HG03558 (cell line): ENCODE results near the gene ELK4.
A peak's percentile ranks its signal among the peaks of the same experiment; 100 is the strongest.
"Not testable (repeated sequence)": the region's sequence is repeated elsewhere in the genome, so short reads cannot be mapped to it uniquely, and the experiment has no call there.

ENCODE experiments used
- ATAC-seq: cut with Tn5 transposase; IDR thresholded peaks from one replicate; pipeline ENCODE4 v1.9.1; 2021; ENCODE audit warnings: moderate number of reproducible peaks; ENCODE audit not compliant: unreplicated experiment; ENCODE audit errors: extremely low read depth

Gene ELK4

DNA sequence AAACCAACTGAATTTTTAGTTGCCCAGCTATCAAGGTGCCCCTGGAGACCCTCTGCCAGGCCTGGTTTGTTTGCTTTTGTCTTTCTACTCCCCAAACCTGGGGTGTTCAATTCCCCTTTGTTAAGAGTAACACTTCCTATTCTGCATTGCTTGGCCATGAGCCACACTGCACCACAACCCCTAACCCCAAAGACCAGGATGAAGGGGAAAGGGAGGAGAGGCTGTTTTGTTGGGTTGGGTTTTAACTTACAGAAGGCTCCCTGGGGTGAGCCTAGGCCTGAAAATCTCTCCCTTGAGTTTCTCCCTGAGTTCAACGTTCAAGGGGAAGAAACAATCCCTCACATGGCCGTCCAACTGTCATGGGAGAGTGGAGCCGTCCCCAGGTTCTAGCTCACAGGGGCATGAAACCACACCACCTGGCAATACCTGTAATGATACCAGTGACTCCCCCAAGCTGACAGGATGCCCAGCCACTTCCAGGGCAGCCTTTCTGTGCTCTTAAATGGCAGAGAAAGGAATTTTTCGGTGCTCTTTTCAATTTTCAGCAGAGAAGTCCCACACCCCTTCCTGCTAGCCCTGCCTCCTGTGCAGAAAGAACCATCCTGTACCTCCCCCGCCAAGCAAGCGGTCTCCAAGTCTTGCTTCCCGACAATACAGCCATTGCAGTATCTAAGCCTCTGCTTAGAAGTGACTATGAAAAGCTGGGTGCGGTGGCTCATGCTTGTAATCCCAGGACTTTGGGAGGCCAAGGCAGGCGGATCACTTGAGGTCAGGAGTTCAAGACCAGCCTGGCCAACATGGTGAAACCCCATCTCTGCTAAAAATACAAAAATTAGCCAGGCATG, 33.6 kb upstream of the ELK4 start:
- ATAC-seq: no peak

GRCh38 chr1:205664399-205665017, 32.7 kb upstream of the ELK4 start:
- ATAC-seq: no peak

DNA sequence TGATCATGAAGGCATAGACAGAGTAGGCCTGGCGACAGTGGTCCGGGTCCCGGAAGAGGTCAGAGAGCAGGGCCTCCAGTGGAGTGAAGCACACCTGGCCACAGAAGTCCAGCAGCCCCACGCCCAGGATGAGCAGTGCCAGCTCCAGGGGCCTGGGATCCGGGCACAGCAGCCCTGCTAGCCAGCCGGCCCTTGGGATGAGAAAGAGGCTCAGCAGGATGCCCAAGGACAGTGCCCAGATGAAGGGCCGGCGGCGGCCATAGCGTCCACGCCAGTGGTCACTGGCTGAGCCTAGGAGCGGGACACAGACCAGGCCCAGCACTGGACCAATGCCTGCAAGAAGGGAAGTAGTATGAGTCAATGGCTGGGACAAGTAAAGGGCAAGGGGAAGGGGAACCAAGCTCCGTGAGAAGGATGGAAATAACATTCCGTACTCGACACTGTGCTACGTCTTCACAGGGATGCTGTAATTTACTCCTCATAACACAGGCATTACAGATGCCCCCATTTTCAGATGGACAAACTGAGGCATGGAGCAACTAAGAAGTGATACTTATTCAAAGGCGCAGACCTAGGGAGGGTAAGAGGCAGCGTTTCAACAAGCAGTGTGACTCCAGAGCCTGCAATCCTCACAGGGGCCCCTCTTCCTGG, 31.6 kb upstream of the ELK4 start:
- no peak for ATAC-seq

- no peak for ATAC-seq
These were observed 31.0 kb upstream of the ELK4 start for GRCh38 chr1:205662791-205663190.

DNA sequence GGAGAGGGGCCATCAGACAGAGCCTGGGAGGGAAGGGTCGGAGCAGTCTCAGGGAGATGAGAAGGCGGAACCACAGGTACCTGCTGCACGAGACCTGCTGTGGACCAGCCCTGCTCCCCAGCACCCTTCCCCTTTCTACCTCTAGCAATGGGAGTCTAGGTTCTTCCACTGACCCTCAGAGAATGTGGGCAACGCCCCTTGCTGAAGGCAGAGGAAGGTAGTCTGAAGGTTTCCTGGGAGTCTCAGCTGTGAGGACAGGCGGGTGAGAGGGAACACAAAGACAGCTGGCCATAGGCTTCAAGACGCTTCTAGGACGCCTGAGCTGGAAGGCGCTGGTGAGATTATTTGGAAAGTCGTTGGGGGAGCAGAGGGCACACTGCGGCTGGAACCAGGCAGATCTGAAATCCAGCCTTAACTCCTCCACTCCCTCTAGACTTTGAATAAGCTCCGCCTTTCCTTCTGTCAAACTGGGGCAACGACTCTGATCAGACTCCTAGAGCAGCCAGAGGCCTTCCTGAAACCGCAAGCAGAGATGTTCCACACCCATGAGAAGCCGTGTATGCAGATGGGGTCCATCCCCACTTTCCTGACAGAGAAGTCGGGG, 30.4 kb upstream of the ELK4 start:
- ATAC-seq: no peak

DNA sequence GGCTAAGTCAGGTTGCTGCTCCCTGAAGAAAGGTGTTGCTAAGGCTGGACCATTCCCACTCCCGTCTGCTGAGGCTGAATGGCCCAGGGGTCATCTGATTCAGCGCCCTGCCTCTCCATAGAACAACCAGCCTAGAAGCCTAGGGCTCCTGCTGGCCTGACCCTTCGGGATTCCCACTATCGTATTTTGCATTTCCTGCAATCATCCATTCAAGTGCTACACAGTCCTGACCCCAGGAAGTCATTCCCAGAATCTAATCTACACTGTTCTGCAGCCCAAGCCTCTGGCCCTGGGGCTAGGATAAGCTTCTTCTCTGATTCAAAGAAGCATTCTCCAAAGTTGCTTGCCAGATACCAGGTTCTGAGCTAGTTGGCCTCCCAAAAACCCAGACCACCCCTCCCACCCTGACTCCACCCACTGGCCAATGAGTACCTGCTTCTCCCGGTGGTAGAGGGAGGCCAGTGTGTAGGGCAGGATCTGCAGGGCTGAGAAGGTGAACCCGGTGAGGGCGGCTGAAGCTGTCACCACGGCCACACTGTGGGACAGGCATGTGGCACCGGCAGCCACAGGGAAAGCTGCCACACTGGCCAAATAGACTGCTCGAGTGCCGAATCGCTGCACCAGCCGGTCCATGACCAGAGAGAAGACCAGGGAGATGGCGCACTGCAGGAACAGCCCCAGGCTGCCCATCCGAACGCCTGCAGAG, 29.8 kb upstream of the ELK4 start:
- ATAC-seq: no peak

GRCh38 chr1:205660361-205660760, 28.6 kb upstream of the ELK4 start:
- no peak for ATAC-seq

GRCh38 chr1:205658943-205659581, 27.3 kb upstream of the ELK4 start:
- ATAC-seq: peak; percentile 57

DNA sequence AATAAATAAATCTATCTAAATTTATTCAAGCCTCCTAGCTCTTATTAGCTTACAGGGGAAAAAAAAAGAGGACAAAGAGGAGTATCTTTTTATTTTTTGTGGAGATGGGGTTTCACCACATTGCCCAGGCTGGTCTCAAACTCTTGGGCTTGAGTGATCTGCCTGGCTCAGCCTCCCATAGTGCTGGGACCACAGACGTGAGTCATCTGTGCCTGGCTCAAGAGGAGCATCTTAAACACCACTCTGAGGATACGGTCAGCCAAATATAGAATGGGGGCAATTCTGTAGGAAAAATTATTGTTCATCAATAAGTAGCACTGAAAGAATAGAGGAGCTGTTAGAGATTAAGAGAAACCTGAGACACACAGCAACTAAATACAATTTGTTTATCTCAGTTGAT, 24.4 kb upstream of the ELK4 start:
- no peak for ATAC-seq

DNA sequence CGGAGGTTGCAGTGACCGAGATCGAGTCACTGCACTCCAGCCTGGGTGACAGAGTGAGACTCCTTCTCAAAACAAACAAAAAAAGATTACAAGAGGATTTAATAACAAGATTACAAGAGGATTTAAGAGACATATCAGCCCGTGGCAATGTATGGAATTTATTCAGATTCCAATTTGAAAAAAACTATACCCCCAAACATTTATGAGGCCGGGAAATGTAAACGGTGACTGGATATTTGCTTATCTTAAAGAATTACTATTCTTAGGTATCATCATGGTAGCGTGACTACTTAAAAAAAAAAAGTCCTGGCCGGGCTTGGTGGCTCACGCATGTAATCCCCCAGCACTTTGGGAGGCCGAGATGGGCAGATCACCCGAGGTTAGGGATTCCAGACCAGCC, 21.2 kb upstream of the ELK4 start:
- no peak for ATAC-seq

- ATAC-seq: no peak
These were observed 18.4 kb upstream of the ELK4 start for GRCh38 chr1:205650241-205650640.

DNA sequence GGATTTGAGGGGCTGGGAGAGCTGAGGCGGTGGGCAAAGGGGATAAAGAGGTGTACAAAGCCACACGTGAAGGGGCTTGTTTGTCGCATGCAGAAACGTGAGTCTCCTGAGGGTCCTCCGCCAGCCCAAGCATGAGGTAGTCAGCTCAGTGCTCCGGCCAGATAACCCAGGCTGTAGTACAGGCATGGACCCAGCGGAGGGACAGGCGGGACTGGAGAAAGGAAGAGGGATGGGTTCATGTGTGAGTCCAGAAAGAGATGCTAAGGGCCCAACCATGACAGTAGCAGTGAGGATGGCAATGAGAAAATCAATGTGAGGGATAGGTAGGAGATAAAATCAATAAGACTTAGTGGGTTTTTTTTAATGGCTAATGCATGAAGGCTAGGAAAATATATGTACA, 13.7 kb upstream of the ELK4 start:
- ATAC-seq: no peak

DNA sequence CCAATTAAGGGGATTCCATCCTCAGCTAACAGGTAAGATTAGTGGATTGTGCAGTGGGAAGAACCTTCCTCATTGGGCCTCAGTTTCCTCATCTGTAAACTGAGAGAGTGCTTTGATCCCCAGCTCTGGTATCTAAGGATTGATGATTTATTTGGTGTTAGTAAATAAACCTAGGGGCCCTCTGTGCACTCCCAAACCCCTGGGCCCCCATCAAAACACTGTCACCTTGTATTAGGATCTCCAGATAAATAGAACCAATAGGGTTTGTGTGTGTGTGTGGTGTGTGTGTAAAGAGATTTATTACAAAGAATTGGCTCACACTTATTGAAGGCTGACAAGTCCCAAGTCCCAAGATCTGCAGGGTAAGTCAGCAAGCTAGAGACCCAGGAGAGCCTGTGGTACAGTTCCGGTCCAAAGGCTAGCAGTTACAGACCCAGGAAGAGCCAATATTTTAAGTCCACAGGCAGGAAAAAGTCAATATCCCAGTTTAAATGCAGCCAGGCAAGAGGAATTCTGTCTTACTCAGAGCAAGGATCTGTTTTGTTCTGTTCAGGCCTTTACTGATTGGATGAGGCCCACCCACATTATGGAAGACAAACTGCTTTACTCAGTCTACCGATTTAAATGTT, 11.0 kb upstream of the ELK4 start:
- ATAC-seq: no peak

DNA sequence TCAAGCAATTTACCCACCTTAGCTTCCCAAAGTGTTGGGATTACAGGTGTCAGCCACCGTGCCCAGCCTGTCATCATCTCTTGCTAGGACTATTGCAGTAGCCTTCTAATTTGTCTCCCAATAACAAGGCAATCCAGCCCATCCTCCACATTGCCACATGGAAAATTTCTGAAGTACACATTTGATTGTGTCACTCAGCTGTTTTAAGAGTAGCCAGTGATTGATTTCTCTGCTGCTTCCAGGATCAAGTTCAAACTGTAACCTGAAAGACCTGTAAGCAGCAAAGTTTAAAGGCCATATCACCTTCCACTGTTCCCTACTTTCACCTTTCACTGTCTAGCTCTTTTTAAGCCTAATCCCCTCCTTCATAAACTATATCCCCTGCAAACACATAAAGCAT, 7.8 kb upstream of the ELK4 start:
- ATAC-seq: no peak

DNA sequence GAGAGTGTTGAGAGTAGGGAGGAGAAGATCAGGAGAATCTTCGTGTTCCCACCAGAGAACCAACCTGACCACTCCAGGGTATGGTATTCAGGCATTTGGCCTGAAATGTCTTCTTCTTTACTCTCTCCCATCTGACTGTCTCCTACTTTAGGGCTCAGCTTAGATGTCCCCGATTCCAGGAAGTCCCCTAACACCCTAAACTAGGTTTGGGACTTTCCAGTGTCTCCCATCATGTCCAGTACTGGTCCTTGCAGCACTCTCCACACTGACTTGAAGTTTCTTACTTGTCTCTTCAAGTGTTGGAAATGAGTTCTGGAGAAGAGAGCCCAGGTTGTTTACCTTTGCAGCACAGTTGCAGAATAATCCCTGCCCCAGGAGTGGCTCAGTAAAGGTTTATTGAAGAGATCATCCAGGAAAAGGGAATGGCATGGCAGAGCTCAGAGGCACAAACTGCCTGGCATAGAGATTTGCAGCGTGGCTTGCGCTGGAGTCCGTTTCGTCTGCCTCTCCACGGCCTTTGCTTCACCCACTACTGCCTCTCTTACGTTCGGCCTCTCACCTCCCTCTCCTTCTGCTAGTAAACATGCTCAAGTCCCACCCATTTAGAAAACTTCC, 6.2 kb upstream of the ELK4 start:
- ATAC-seq: no peak

- ATAC-seq: no peak
These were observed 4.9 kb upstream of the ELK4 start for GRCh38 chr1:205636732-205637131.

- not testable (repeated sequence) for ATAC-seq
These were observed 4.3 kb upstream of the ELK4 start for GRCh38 chr1:205636138-205636530.

- no peak for ATAC-seq
These were observed 1.7 kb upstream of the ELK4 start for GRCh38 chr1:205633421-205633976.

GRCh38 chr1:205632669-205633169, 908 bp upstream of the ELK4 start:
- no peak for ATAC-seq
